Hematopoietic multipotent progenitor cell treated with erythropoietin and hydrocortisone succinate and interleukin-3 and kit ligand, for 4 days (in vitro differentiated cells): ENCODE results near the gene SLIT3.
"Not testable (repeated sequence)": the region's sequence is repeated elsewhere in the genome, so short reads cannot be mapped to it uniquely, and the experiment has no call there.

Experiments used
- DNase-seq: peaks from one replicate; pipeline ENCODE4 v3.0.0-alpha.2; 2015

Gene SLIT3

DNA sequence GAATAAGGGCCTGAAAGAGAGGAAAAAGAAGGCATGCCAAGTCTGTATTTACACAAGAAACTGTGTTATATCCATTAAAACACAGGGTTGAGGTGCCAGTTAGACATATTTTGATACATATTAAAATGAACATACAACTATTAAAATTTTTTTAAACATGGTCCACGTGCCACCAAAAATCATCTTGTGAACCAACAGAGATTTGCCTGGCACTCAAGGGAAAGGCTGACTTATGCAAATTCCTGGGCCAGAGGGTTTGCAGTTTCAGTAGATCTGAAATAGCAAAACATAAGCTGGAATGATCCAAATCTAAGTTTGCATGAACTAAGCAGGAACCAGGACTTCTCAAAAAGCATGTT is 168.7 kb downstream of the SLIT3 start:
- no peak for DNase-seq

DNA sequence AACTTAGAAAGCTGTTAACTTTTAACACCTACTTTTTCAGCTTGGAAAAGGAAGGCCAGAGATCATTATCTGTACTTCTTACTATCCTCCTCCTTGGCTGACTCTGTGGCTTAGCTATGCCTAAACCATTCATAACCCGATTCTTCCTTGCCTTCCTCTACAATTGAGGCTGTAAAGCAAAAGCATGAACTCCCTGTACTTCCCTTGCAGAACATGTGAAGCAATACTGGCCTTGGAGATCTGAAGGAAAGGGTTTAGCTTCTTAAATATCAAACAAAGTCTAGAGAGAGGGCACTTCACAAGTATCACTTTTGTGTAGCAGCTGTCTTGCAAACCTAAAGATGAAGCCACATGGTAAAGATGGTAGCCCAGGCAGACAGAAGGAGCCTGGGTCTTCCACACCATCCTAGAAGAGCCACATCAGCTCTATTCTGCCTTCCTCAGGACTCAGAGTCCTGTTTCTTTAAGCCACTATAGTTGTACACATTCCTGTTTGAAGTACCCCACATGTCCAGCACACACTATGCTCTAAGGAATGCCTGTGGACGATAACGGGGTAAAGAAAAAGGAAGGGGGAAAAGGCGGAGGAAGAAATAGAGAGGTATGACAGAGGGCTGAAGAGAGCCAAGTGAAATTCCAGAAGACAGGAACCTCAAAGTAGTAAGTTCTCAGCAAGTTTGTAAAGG is 169.2 kb downstream of the SLIT3 start:
- DNase-seq: no peak

DNA sequence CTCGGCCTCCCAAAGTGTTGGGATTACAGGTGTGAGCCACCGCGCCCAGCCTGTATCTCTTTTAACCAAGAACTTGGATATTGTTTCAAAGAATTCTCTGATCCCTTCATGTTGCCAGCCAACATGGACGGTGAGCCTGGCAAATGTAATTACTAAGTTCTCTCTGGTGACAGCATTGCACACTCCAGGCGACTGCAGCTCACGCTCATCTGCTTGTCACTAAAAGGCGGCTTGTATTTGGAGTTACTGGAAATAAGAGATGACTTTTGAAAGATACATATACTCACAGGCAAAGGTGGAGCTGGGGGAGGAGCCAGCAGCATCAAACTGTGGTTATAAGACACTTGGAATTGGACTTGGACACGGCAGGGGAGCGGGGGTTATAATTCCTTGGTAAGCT is 172.3 kb downstream of the SLIT3 start:
- no peak for DNase-seq

DNA sequence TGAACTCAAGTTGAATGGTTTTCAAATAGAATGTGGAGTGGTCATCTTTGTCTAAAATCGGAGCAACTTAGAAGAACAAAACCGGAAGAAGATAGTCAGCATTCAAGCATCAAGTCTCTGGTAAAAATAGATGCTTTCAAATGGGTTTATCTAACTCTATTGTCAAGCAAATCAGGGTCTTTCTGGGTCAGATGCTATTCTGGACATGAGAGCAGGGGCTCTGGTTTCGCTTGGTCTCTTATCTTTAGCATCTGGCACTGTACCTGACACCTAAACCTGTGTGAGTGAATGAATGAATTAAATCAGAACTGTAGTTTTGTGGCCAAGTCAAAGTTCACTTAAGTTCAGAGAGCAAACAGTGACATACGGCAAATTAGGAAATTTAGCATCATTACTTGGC is 173.5 kb downstream of the SLIT3 start:
- DNase-seq: no peak

DNA sequence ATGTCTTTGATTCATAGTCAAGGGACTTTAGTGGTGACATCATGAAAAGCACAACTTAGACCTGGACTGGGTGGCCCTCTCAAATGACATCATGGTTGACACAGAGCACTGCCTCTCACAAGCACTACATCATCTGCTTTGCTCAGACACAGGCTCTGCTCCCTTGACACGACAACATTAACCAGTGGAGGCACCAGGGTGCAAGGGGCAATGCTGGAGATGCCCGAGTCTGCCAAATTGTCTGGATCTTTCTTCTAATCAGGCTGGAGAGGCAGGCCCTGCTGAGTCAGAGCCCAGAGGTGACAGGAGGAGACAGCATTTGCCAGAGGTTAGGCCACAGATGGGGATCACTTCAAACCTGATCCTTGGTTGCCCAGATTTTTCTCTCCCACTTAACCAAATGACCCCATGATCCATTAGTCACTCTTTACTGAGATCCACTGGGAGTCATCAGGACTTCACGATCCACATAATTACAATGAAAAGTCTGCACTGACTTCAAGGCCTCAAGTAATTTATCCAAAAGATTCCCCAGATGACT is 174.4 kb downstream of the SLIT3 start:
- no peak for DNase-seq

DNA sequence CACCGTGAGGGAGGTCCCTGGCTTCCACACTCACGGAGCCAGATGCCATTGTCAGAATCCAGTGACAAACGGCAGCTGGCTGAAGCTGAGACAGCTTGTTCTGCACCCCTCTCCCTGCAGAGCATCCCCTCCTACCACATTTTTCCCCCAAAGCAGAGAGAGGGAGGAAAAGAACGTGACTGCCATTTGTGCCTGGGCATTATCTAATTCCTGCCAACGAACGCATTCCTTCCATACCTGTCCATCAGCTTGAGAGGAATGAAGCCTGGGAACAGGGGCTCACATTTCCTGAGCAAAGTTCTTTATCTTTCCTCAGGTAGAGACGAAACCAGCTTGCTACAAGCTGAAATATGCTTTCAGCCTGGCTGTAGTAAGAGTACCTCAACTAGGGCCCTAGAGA is 175.4 kb downstream of the SLIT3 start:
- no peak for DNase-seq

DNA sequence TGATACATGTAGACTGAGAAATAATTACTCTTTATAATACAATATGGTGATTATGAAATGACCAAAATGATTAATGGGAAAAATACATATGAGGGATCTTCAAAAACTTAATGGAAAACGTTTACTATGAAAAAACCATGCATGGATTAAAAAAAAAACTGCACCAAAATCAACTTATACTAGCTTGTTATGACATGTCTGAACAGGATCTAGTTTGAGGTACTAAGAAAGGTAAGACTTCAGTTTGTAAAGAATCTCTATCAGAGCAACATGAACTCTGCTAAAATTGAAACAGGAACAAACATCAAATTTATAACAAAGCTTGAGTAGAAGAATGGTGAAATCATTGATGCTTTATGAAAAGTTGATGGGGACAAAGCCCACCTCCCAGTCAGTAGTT is 178.0 kb downstream of the SLIT3 start:
- DNase-seq: no peak

DNA sequence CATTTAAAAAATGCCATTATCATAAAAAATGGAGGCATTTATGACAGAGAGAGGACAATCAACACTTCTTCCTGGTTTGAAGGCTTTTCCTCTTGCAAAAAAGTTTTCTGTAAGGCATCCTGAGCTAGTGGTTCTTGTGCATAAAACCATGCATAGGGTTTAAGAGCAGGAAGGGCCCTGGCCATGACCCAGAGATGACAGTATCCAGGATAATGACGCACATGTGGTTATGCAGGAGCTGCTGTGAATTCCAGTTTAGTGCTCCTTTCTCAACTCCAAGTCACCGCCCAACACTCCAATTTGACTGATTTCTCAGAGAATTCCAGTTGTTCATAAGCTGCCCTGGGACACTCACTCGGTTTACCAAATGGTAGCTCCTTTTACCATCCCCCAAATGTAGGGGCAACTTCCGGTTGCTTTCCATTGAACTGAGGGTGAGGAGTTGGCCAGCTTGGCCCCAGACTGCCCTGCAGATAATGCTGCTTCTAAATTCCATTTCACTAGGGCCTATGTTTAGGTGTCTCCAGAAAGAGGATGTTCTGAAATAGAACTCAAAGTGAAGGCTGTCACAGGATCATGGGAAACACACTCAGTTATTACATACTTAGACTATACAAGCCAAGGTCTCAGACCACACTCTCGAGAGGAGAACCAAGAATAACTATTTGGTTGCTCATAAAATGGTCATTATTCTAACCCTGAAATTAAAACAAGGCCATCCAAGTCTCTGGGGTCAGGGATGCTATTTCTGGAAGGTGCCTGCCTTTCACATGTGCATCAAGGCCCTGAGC is 179.1 kb downstream of the SLIT3 start:
- no peak for DNase-seq

DNA sequence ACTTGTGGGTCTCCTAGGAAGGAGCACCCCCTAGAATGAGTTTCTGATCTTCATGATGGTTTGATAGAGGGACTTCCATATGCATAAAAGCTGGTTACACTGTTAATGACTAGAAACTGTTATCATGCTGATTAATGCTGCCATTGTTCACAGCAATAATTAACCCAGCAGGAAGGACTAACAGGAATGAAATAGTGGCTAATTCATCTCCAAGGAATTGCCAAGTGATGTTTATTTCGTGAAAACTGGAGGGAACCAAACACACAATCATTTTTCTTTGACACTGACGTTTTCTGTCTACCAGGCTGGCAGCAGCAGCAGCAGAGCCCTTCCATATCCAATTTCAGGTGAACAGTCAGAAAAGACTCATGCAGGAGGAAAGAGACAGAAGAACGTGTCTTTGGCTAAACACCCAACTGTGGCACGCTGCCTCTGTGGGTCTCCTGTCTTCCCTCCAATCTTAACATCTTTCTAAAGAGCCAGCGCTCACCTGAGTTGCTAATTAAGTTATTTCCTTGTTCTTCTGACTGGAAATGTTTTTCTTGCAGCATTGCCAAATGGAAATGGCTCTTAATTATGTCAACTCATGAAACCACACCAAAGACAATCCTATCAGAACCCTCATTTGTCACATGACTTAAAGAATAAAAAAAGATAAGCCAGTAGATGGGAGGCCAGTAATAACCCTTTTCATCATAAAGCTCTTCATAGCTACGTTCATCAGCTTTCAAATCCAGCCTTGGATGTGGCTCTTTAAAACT is 181.5 kb downstream of the SLIT3 start:
- no peak for DNase-seq

DNA sequence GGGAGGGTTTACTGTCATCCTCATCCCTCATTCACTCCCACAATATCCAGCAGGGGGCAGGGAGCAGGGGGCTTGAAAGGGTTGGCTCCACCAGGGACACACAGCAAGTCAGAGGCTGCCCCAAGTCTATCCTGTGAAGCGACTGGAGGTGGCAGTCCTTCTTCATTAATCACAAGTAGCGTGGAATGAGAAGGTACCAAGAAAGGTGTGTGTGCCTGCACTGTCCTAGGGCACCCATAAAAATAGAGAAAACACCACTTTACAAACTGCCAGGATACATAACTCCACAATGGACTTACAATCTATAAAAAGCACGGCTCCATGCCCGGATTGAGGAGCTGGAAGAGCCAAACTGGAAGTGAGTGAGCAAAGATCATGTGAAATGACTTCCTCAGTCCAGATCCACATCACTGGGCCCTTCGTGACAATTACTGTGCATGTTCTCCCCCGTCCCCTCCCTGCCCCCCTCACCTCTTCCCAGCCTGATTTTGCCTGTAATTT is 183.9 kb downstream of the SLIT3 start:
- DNase-seq: no peak

DNA sequence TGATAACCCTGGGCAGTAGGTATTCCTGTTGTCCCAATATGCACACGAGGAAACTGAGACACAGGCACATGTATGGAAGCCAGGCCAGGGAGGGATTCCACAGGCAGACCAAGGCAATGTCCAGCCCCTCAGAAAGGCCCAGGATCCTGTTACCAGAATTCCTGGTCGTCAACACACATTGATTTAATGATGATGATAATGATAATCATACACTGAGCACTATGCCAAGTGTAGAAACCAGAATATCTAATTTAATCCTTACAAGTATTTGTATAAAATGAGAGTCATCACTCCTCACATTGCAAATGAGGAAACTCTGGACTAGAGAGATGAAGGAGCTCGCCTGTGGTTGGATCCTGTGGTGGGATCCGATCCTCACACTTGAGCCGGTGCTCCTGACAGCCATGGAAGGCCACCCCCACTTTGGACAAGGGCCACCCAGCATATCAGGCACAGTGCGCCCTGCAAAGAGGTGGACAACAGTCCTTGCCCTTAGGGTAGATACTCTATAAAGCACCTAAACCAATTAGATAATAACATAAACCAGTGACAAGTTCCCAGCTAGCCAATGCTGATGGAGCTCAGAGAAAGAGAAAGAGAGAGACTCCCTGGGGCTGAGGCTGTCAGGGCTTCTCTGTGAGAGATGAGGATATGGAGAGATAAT is 185.3 kb downstream of the SLIT3 start:
- no peak for DNase-seq

DNA sequence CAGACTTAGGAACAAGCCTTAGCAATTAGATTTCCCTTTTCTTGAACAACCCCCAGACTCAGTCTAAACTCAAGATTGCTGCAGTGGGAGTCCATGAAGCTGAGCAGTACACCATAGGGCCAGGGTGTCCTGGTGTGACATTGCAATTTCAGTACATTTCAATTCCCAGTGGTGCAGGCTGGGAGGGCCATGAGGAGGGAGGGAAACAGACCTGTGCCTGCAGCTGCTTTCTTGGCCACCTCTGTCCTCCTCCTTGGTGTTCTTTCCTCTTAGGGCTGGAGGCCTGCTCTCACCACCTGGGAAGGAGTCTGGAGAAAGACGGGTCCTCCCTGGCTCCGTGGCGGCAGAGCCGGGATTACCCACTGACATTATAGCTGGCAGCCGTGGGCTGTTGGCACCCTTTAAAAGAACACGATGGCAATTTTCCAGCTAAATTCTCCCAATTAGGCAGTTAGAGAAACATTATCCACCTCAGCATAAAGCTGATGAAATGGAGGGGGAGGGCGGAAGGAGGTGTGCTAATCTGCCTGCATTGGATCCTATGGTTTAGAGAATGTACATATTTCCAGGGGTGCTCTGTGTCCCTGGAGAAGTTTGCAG is 186.4 kb downstream of the SLIT3 start:
- no peak for DNase-seq

DNA sequence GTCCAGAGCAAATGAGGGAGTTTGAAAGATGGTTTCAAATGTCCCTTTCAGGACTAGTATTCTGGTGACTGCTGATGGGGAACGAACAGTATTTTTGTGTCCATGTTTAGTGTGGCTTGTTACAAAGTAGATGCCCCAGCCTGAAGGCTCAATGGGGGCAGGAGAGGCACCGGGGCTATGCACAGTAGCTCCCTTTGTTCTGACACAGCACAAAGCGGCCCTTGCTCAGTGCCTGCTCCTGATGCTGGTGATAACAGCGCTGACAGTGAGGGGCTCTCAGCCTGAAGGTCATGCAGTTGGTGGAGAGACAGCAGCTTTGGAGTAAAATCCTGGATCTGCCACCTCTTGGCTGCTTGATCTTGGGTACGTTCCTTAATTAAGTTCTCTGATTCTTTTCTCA is 188.9 kb downstream of the SLIT3 start:
- no peak for DNase-seq

DNA sequence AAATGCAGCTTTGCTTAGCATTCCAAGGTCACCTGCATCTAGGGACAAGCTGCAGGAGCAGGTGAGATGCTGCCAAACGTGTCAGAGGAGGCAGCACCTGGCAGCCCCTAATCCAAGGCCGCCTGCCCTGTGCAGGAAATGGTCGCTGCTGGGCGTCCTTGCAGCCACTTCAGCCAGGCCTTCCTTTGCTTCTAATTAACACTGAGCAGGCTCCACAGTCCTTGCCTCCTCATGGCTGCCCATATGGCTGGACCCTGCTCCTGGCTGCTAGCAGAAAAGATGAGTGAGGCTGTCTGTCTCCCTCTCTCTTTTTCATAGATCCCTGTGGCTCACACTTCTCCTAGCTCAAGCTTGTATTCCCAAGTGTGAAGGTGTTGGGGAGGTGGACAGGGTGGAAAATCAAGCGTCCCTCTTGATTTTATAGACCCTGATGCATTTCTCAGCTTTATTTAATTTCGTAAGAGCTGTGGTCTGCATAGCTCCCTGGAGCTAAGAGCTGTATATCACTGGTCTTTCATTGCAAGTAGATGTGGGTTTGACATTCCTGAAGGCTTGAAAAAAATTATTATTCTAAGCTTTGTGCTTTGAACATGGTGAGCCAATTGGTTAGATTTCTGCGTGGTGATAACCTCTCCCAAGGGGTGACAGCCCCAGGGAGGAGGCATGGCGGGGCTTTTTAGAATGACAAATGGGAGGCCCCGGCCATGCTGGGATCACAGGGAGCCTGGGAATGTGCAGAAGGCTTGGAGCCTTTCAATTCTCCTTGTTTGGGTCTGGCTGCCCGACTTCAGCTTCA is 193.8 kb downstream of the SLIT3 start:
- no peak for DNase-seq

DNA sequence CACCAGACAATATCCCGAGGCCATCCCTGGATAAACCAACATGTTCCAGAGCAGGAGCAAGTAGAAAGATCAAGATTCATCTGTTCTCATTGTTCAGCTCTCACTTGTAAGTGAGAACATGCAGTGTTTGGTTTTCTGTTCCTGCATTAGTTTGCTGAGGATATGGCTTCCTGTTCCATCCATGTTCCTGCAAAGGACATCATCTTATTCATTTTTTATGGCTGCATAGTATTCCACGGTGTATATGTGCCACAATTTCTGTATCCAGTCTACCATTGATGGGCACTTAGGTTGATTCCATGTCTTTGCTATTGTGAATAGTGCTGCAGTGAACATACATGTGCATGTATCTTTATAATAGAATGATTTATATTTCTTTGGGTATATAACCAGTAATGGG is 195.4 kb downstream of the SLIT3 start:
- DNase-seq: not testable (repeated sequence)

DNA sequence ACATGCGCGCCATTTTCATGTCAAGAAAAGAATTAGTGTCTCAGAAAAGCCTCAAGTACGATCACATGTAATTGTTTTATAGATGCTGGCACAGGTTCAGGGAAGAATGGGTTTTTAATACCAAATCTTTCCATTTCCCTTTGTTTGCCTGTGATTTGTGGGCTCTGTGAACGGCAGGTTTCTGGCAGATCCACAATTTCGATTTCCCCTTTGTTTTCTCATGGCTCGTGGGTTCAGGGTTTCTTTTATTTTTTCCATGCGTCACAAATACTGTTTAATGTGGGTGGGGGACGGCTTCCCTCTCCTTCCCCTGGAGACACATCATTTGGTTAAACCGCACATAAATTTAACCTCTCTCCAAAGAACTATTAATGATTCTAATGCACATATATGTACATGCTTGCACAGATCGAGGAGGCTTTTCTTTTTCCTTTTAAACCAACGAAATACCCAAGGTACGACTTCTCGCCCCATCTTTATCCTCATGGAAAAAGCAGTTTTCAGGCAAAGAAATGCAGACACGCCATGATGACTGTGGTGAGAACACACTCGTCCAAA is 195.9 kb downstream of the SLIT3 start:
- no peak for DNase-seq

DNA sequence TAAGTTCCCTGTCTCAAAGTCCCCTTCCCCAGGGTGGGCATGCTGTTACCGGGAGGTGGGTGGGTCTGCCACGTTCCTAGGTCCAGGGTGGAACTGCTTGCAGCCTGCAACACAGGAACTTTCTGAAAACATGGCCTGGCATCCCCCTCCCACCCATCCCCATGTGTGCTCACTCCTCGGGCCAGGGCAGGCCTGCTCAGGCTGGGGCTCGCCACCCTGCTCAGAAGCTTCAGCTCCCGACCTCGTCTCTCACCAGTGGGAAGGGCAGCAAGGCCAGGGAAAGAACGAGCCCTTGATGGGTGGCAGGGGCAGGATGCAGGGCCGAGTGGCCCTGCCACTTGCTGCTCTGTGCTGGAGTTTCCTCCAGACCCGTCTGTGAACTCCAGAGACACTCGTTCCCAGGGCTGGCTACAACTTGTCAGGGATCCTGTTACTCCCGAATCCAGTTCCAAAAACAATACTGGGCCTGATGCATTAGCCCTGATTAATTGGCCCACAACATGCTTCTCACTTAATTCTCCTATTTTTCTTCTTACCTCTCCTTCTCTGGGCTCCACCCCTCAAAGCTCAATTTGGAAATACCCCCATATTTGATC is 197.3 kb downstream of the SLIT3 start:
- no peak for DNase-seq

DNA sequence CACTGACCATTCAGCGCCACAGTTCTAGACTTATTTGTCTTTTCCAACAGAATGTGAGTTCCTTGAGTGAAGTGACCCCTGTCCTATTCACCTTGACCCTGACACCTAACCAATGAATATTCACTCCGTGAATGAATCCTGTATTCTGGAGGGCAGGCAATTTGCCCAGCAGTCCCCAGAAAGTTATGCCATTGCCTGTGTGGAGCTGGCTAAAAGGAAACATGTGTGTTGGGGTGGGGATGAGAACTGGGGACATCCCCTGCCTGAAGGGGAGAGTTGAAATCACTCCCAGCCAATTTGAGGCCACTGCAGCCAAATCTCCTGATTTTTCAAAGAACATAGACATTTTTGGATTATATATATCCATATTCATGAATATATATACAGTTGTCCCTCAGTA is 199.0 kb downstream of the SLIT3 start:
- DNase-seq: no peak

DNA sequence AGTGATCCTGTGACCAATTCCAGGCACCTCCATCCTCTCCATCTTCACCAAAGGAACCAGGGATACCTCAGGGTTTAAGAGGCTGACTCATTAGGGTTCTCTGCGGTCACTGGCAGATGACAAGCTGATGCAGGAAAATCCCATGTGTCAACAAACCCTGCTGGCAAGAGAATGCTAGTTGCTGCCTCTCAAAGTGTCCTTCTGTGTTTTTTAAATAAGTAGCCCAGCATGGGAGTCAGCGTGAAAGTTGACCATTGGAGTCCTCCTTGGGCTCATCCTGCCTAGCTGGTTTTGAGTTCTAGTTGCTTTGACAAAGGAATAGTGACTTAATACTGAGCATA is 200.2 kb downstream of the SLIT3 start:
- DNase-seq: no peak

DNA sequence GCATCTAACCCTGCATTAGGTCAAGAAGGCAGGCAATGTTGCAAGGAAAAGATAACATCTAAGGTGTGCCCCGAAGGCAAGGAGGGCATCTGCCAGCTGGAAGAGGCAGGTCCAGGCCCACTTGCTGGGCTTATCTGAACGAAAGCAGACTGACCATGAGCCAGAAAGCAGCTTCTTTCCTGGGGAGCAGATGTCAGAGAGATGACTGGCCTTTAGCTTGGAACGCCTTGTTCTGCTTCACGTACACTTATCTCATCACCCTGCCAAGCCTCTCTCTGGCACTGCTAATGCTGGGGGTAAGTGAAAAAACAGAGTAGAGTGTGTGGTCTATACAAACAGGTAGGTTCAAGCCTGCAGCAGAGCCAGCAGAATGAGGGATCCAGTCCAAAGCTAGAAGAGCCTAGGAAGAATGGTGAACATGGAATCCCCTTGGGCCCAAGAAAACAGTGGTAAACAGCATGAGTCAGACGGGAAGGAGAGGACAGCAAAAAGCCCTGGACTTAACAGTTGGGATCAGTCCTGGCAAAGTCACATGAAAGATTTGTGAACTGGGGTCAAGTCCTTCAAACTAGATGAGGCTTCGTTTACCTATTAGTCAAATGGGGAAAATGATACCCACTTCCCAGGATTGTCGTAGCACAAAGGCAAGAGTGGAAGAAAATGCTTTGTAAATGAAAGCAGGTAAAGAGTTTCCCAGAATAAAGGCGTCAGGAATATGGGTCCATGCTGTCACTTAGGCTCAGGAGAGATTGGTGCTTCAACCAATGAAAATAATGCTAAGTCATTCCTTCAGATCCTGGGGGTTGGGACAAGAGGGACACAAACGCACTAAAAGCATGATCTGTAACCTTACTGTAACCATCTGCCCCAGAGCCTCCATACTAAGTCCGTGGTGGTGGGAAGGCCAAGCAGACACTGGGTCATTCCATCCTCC is 200.9 kb downstream of the SLIT3 start:
- DNase-seq: no peak
